ENCODE data around the gene ARID1B. TPM values are rescaled to one million over a fixed set of nuclear protein-coding genes. Genes with fewer than 3 reads are reported as not detected.

ARID1B gene
- total RNA-seq, 1 experiment from 2014 or later, result 58.8 TPM

DNA sequence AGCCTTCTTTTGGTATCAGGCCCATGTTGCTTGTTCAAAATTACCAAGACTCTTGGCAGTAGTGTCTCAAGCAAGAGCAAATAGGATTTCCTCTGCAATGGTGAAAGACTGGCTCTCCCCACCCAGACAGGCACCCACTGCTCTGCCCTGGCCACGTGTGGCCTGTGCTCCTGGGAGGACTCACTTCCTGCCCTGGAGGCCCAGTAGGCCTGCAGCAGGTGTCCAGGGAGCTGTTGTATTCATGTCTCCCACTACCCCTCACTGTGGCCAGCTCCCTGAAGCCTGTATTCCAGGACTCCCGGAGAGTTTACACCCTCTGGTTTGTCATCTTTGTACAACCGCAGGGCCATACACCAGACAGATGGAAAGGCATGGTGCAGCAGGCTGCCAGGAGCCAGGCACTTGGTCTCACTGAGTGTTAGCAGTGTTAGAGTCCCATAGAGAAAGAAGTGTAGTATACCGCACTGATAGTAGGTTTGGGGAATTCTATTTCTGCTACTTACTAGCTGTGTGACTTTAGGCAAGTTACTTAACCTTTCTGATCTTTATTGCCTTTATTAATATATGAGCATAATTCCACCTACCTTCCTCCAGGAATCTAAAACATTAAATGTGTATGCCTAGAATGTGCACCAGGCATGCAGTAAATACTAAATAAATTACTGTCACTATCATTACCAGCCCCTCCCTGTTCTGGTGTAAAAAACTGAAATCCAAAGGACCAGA, 386.4 kb downstream of the ARID1B start:
- H3K4me3 ChIP-seq (ENCODE audit: low read depth, low read length), result no peak overlapping the region
- no peaks in the 10 kb centered on the region for H3K27me3 Mint-ChIP-seq (ENCODE audit: insufficient read depth, unreplicated experiment)
- intact Hi-C loops (cut with micrococcal nuclease; ENCODE audit: unreplicated experiment), result no loop called here
- H3K27me3 ChIP-seq (replicated peaks; ENCODE audit: control insufficient read depth, insufficient read depth, low read length), result no peaks in the 10 kb centered on the region
- no peak for DNase-seq
- POLR2A ChIA-PET, result no interaction called here
- TF ChIP-seq, protein P1, sequence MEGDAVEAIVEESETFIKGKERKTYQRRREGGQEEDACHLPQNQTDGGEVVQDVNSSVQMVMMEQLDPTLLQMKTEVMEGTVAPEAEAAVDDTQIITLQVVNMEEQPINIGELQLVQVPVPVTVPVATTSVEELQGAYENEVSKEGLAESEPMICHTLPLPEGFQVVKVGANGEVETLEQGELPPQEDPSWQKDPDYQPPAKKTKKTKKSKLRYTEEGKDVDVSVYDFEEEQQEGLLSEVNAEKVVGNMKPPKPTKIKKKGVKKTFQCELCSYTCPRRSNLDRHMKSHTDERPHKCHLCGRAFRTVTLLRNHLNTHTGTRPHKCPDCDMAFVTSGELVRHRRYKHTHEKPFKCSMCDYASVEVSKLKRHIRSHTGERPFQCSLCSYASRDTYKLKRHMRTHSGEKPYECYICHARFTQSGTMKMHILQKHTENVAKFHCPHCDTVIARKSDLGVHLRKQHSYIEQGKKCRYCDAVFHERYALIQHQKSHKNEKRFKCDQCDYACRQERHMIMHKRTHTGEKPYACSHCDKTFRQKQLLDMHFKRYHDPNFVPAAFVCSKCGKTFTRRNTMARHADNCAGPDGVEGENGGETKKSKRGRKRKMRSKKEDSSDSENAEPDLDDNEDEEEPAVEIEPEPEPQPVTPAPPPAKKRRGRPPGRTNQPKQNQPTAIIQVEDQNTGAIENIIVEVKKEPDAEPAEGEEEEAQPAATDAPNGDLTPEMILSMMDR (IDR thresholded peaks at IDR 0.05; ENCODE audit: insufficient read depth in 1 of 2, low read depth in 1 of 2, low read length in 1 of 2, severe bottlenecking in 1 of 2, unreplicated experiment in 1 of 2), result no peak
- peaks cover 29% of the 10 kb centered on the region for H3K36me3 Mint-ChIP-seq (ENCODE audit: insufficient read depth, unreplicated experiment)
- no peaks in the 10 kb centered on the region for H3K9me3 Mint-ChIP-seq (ENCODE audit: unreplicated experiment)
- CTCF ChIA-PET, result no interaction called here
- no peaks in the 10 kb centered on the region for H3K36me3 ChIP-seq (ENCODE audit: control insufficient read depth, insufficient read depth, low read length)
- no peaks in the 10 kb centered on the region for H3K4me1 Mint-ChIP-seq (ENCODE audit: low read depth, unreplicated experiment)
- H3K4me1 ChIP-seq, result no peaks in the 10 kb centered on the region
- H3K4me3 Mint-ChIP-seq (ENCODE audit: unreplicated experiment), result no peak overlapping the region
- no peaks in the 10 kb centered on the region for H3K9me3 ChIP-seq
- H3K27ac Mint-ChIP-seq (ENCODE audit: unreplicated experiment), result no peak overlapping the region
- BruUV-seq (replicated peaks), result no TSS peak

DNA sequence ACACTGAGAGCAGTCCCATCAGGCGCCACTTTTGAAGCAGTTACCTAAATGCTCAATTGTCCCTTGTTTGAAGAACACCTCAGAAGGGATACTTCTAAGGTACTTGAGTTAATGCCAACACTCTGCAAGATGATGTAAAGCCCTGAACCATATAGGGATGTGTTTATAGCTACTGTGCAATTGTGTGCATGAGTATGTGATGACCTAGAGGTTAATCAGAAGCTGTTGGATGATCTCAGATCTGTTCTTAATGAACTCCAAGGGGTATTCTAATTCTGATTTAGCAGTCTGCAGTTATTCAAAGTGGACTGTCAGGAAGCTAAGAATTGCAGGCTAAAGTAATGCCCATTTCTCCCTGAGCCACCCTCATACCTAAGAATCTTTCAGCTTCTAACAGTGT, 387.8 kb downstream of the ARID1B start:
- no peak overlapping the region for H3K4me3 ChIP-seq (ENCODE audit: low read depth, low read length)
- BruUV-seq (replicated peaks), result no TSS peak
- Mint-ChIP-seq H3K27me3 (ENCODE audit: insufficient read depth, unreplicated experiment) (no peaks in the 10 kb centered on the region), H3K4me1 (ENCODE audit: low read depth, unreplicated experiment) (no peaks in the 10 kb centered on the region), H3K9me3 (ENCODE audit: unreplicated experiment) (no peaks in the 10 kb centered on the region), H3K27ac (ENCODE audit: unreplicated experiment) (no peak overlapping the region), H3K4me3 (ENCODE audit: unreplicated experiment) (no peak overlapping the region), H3K36me3 (ENCODE audit: insufficient read depth, unreplicated experiment) (peaks cover 35% of the 10 kb centered on the region)
- no peaks in the 10 kb centered on the region for H3K36me3 ChIP-seq (ENCODE audit: control insufficient read depth, insufficient read depth, low read length)
- POLR2A ChIA-PET, result no interaction called here
- no peaks in the 10 kb centered on the region for H3K4me1 ChIP-seq
- DNase-seq, result no peak
- no peaks in the 10 kb centered on the region for H3K27me3 ChIP-seq (replicated peaks; ENCODE audit: control insufficient read depth, insufficient read depth, low read length)
- intact Hi-C loops (cut with micrococcal nuclease; ENCODE audit: unreplicated experiment), result no loop called here
- TF ChIP-seq, protein P1 (IDR thresholded peaks at IDR 0.05; ENCODE audit: insufficient read depth in 1 of 2, low read depth in 1 of 2, low read length in 1 of 2, severe bottlenecking in 1 of 2, unreplicated experiment in 1 of 2), result no peak
- no peaks in the 10 kb centered on the region for H3K9me3 ChIP-seq
- CTCF ChIA-PET, result no interaction called here

DNA sequence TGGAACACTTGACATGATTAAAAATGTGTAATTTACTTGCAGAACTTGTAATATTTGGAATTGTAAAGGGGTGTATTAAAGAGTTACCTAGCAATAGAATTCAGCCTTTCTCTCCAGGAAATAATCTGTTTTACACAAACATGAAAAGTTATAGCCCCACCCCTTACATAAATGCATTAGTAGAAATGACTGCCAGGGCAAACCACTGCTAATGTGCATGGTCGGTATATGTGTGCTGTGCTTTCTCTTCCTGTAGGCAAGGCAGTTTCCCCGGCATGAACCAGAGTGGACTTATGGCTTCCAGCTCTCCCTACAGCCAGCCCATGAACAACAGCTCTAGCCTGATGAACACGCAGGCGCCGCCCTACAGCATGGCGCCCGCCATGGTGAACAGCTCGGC, 389.6 kb downstream of the ARID1B start:
- ChIA-PET POLR2A (no interaction called here), CTCF (no interaction called here)
- H3K4me1 Mint-ChIP-seq (ENCODE audit: low read depth, unreplicated experiment), result no peaks in the 10 kb centered on the region
- no peaks in the 10 kb centered on the region for H3K9me3 ChIP-seq
- H3K9me3 Mint-ChIP-seq (ENCODE audit: unreplicated experiment), result no peaks in the 10 kb centered on the region
- TF ChIP-seq, protein P1 (IDR thresholded peaks at IDR 0.05; ENCODE audit: insufficient read depth in 1 of 2, low read depth in 1 of 2, low read length in 1 of 2, severe bottlenecking in 1 of 2, unreplicated experiment in 1 of 2), result no peak
- DNase-seq, result no peak
- no TSS peak for BruUV-seq (replicated peaks)
- no peaks in the 10 kb centered on the region for H3K27me3 ChIP-seq (replicated peaks; ENCODE audit: control insufficient read depth, insufficient read depth, low read length)
- intact Hi-C loops (cut with micrococcal nuclease; ENCODE audit: unreplicated experiment), result no loop called here
- H3K27me3 Mint-ChIP-seq (ENCODE audit: insufficient read depth, unreplicated experiment), result no peaks in the 10 kb centered on the region
- H3K4me3 Mint-ChIP-seq (ENCODE audit: unreplicated experiment), result no peak overlapping the region
- no peaks in the 10 kb centered on the region for H3K4me1 ChIP-seq
- H3K36me3 ChIP-seq (ENCODE audit: control insufficient read depth, insufficient read depth, low read length), result no peaks in the 10 kb centered on the region
- peaks cover 34% of the 10 kb centered on the region for H3K36me3 Mint-ChIP-seq (ENCODE audit: insufficient read depth, unreplicated experiment)
- H3K27ac Mint-ChIP-seq (ENCODE audit: unreplicated experiment), result no peak overlapping the region
- H3K4me3 ChIP-seq (ENCODE audit: low read depth, low read length), result no peak overlapping the region

Measured in Caco-2 (cell line).